Ovary (tissue), 9 donors: ENCODE data around the gene STX8. TPM values are rescaled to one million over a fixed set of nuclear protein-coding genes. Genes with fewer than 3 reads are reported as not detected.

Experiments used
- DNase-seq, 5 donors: peaks; one replicate each; pipeline ENCODE4 v3.0.0-alpha.2; 2019 to 2020
- H3K27ac ChIP-seq, 2 donors: fragments of 200-600 bp; one replicate each; pipeline versions ENCODE4 v1.5.1 to v1.8.0; 2019 to 2022
- H3K27me3 ChIP-seq: fragments of 200-600 bp; one replicate; pipeline ENCODE4 v1.8.0; 2022
- H3K36me3 ChIP-seq: fragments of 200-600 bp; sonication (generic); one replicate; pipeline ENCODE4 v1.5.1; 2019
- H3K4me1 ChIP-seq: one replicate; pipeline ENCODE4 v1.8.1; 2013; ENCODE audit warnings: mild to moderate bottlenecking, moderate library complexity; ENCODE audit not compliant: insufficient read depth
- H3K4me3 ChIP-seq: fragments of 200-600 bp; sonication (generic); one replicate; pipeline ENCODE4 v1.5.1; 2017
- H3K9me3 ChIP-seq, 2 donors: fragments of 200-600 bp in 1 of 2; sonication (generic) in 1 of 2; one replicate each; pipeline versions ENCODE4 v1.5.1 to v1.8.1; 2013 to 2019; ENCODE audit warnings: mild to moderate bottlenecking in 1 of 2, moderate library complexity in 1 of 2
- CTCF ChIP-seq, 3 donors: fragments of 450-650 bp in 2 of 3; fragments of 200-600 bp in 1 of 3; IDR thresholded peaks; one replicate each; pipeline versions ENCODE4 v1.5.1 to v1.8.0; 2016 to 2022; ENCODE audit warnings: antibody characterized with exemption in 3 of 3, mild to moderate bottlenecking in 1 of 3
- EP300 ChIP-seq: sonication (generic); formaldehyde crosslinking; IDR thresholded peaks from one replicate; pipeline ENCODE4 v1.6.1; 2017; ENCODE audit warnings: antibody characterized with exemption
- POLR2A ChIP-seq: fragments of 450-650 bp; IDR thresholded peaks from one replicate; pipeline ENCODE4 v1.6.1; 2017; ENCODE audit warnings: antibody characterized with exemption, mild to moderate bottlenecking, moderate library complexity
- WGBS, 3 donors: extraction: QIAGEN DNeasy Blood & Tissue Kit in 1 of 3; methylation state at CpG; one replicate each; pipeline versions ENCODE4 v1.1.5 to v1.1.7; 2013 to 2017; 5-methylcytosine and 5-hydroxymethylcytosine counted together
- intact Hi-C, 4 donors: fragments of 100-400 bp; cut with DNase I; formaldehyde crosslinking; loops; one replicate each; pipeline versions ENCODE4 v1.11.0 to v1.15.1; 2022 to 2023
- polyA plus RNA-seq, 2 donors: library from polyadenylated mRNA; stranded (reverse); fragments of 200-250 nt in 1 of 2; fragments of 350-450 nt in 1 of 2; fragmentation: Illumina TruSeq in 1 of 2; extraction: RNeasy Lipid Tissue Mini Kit (QIAGEN cat#74804) in 1 of 2; gene quantifications; one replicate each; pipeline ENCODE4 v1.2.3, GENCODE V29; 2013 to 2014
- total RNA-seq, 7 donors: library from RNA; depleted of rRNA in 2 of 7; stranded (reverse); fragments of >200 nt in 2 of 7; fragmentation: NEBNext Ultra II Directional in 3 of 7; extraction: Animal tissue kit (Norgen Biotek cat#: 25700) in 3 of 7; gene quantifications; one replicate each; pipeline versions ENCODE4 v1.1.0 to v1.2.4, GENCODE V29; 2016 to 2023
- donor health status: DM: no; HTN: no; CAD: no; lungs with moderate emphysema.
- donor health status: DM: no; HTN: no; CAD: no.
- donor health status: Bipolar disorder and iron deficiency.
- donor health status: DM: yes; HTN: yes; CAD: no.
- donor health status: DM: no; HTN: no; CAD: no.
- donor health status: DM: yes; HTN: yes; CAD: no.

The STX8 gene
- total and polyA plus RNA-seq, 9 donors: 37.6 to 112 (median 53.8) TPM

- 91 to 98% (median 97%) methylated on average over 5 of the region's 5 CpGs for WGBS, 3 donors
Observed at GRCh38 chr17:9221922-9222180, 353.8 kb downstream of the STX8 start.

GRCh38 chr17:9221147-9221921 is 354.3 kb downstream of the STX8 start:
- no peak for DNase-seq
- no peak for TF ChIP-seq POLR2A
- TF ChIP-seq CTCF (IDR thresholded peaks at IDR 0.05): no peak
- no peak for TF ChIP-seq EP300
- intact Hi-C loops: no loop called here
- no peak overlapping the region for H3K4me3 ChIP-seq
- H3K27ac ChIP-seq: no peak overlapping the region
- H3K27me3 ChIP-seq: no peaks in the 10 kb centered on the region
- WGBS, 3 donors: 93 to 95% (median 94%) methylated on average over 25 of the region's 25 CpGs
- no peaks in the 10 kb centered on the region for H3K36me3 ChIP-seq
- H3K9me3 ChIP-seq: no peaks in the 10 kb centered on the region
- H3K4me1 ChIP-seq: no peaks in the 10 kb centered on the region

More at GRCh38 chr17:9221922-9222180, 353.8 kb downstream of the STX8 start:
- no peaks in the 10 kb centered on the region for H3K4me1 ChIP-seq
- TF ChIP-seq CTCF (IDR thresholded peaks at IDR 0.05) (no peak), POLR2A (no peak), EP300 (no peak)
- H3K27me3 ChIP-seq: no peaks in the 10 kb centered on the region
- intact Hi-C loops: no loop called here
- H3K27ac ChIP-seq: no peak overlapping the region
- no peaks in the 10 kb centered on the region for H3K36me3 ChIP-seq
- H3K9me3 ChIP-seq: no peaks in the 10 kb centered on the region
- DNase-seq: no peak
- H3K4me3 ChIP-seq: no peak overlapping the region

GRCh38 chr17:9220398-9221146 is 355.0 kb downstream of the STX8 start:
- H3K4me1 ChIP-seq: no peaks in the 10 kb centered on the region
- H3K27ac ChIP-seq: no peak overlapping the region
- WGBS, 3 donors: 92 to 94% (median 94%) methylated on average over 23 of the region's 23 CpGs
- DNase-seq: no peak
- H3K36me3 ChIP-seq: no peaks in the 10 kb centered on the region
- intact Hi-C loops: no loop called here
- H3K27me3 ChIP-seq: no peaks in the 10 kb centered on the region
- TF ChIP-seq CTCF (IDR thresholded peaks at IDR 0.05) (no peak), EP300 (no peak), POLR2A (no peak)
- H3K9me3 ChIP-seq: no peaks in the 10 kb centered on the region
- H3K4me3 ChIP-seq: no peak overlapping the region

GRCh38 chr17:9219631-9220397 is 355.8 kb downstream of the STX8 start:
- no peak for DNase-seq
- H3K4me3 ChIP-seq: no peak overlapping the region
- TF ChIP-seq EP300 (no peak), POLR2A (no peak)
- no peaks in the 10 kb centered on the region for H3K36me3 ChIP-seq
- no peaks in the 10 kb centered on the region for H3K4me1 ChIP-seq
- H3K27ac ChIP-seq: no peak overlapping the region
- 86 to 89% (median 89%) methylated on average over 13 of the region's 13 CpGs for WGBS, 3 donors
- no peaks in the 10 kb centered on the region for H3K27me3 ChIP-seq
- intact Hi-C loops: no loop called here
- H3K9me3 ChIP-seq: no peaks in the 10 kb centered on the region
